Fibroblast of lung (primary cell): Measurements from ENCODE around the gene LACRT. TPM values are rescaled to one million over a fixed set of nuclear protein-coding genes. Genes with fewer than 3 reads are reported as not detected.

Experiments used
- DNase-seq, 2 donors: peaks; one replicate each; pipeline versions ENCODE4 v3.0.0 to v3.0.0-alpha.2; 2010; ENCODE audit warnings: low read depth in 2 of 2
- H2AFZ ChIP-seq: 2 replicates; pipeline ENCODE4 v1.5.1; 2012; ENCODE audit warnings: low read length, control low read depth, inconsistent platforms
- H3K27ac ChIP-seq: 2 replicates; pipeline ENCODE4 v1.5.1; 2011; ENCODE audit warnings: low read length, control low read depth; ENCODE audit not compliant: insufficient read depth
- H3K27me3 ChIP-seq: 2 replicates; pipeline ENCODE4 v1.5.1; 2011; ENCODE audit warnings: mild to moderate bottlenecking, low read length; ENCODE audit not compliant: control insufficient read depth, insufficient read depth
- H3K36me3 ChIP-seq: 2 replicates; pipeline ENCODE4 v1.5.1; 2011; ENCODE audit warnings: low read length; ENCODE audit not compliant: control insufficient read depth, insufficient read depth
- H3K4me1 ChIP-seq: 2 replicates; pipeline ENCODE4 v1.5.1; 2011; ENCODE audit warnings: low read length; ENCODE audit not compliant: control insufficient read depth, insufficient read depth; ENCODE audit errors: extremely low read depth
- H3K4me2 ChIP-seq: 2 replicates; pipeline ENCODE4 v1.5.1; 2011; ENCODE audit warnings: low read length, control low read depth; ENCODE audit not compliant: insufficient read depth; ENCODE audit errors: extremely low read depth
- H3K4me3 ChIP-seq, 4 experiments: fragments of 200-600 bp in 1 of 4; sonication (generic) in 1 of 4; replicated peaks in 1 of 4; 2 replicates each; pipeline ENCODE4 v1.5.1; 2011 to 2016; ENCODE audit warnings: low read length in 4 of 4, low read depth in 3 of 4, mild to moderate bottlenecking in 3 of 4, control low read depth in 2 of 4, inconsistent platforms in 1 of 4, mixed read lengths in 1 of 4; ENCODE audit not compliant: insufficient read depth in 1 of 4; ENCODE audit errors: control extremely low read depth in 1 of 4
- H3K79me2 ChIP-seq: 2 replicates; pipeline ENCODE4 v1.5.1; 2012; ENCODE audit warnings: mild to moderate bottlenecking, low read length, inconsistent platforms; ENCODE audit not compliant: control insufficient read depth, insufficient read depth
- H3K9ac ChIP-seq: 2 replicates; pipeline ENCODE4 v1.5.1; 2011; ENCODE audit warnings: mild to moderate bottlenecking, low read length, control low read depth; ENCODE audit not compliant: insufficient read depth
- H3K9me3 ChIP-seq: 2 replicates; pipeline ENCODE4 v1.5.1; 2012; ENCODE audit warnings: low read depth, low read length; ENCODE audit not compliant: control insufficient read depth, insufficient read depth
- H4K20me1 ChIP-seq: 2 replicates; pipeline ENCODE4 v1.5.1; 2011; ENCODE audit warnings: low read length; ENCODE audit not compliant: control insufficient read depth, insufficient read depth; ENCODE audit errors: extremely low read depth
- EZH2 ChIP-seq: IDR thresholded peaks from 2 replicates; pipeline ENCODE4 v1.5.1; 2012; ENCODE audit warnings: low read length, control low read depth, mild to moderate bottlenecking; ENCODE audit errors: missing control alignments
- polyA plus RNA-seq, 2 donors: library from polyadenylated mRNA; depleted of rRNA in 1 of 2; stranded (reverse) in 1 of 2; unstranded in 1 of 2; fragments of >200 nt; gene quantifications; 2 replicates each; pipeline ENCODE4 v1.2.1, GENCODE V29; 2011 to 2012; ENCODE audit warnings: missing spikeins in 1 of 2
- total RNA-seq: library from RNA; depleted of rRNA; stranded (reverse); fragments of >200 nt; gene quantifications from 2 replicates; pipeline ENCODE4 v1.2.1, GENCODE V29; 2014
- TF ChIP-seq, protein P1 (sequence below), 2 donors: IDR thresholded peaks in 1 of 2; conservative IDR thresholded peaks in 1 of 2; 1 replicate in 1 of 2; 2 replicates in 1 of 2; pipeline ENCODE4 v1.5.1; 2011 to 2012; ENCODE audit warnings: low read length in 2 of 2, control low read depth in 1 of 2, inconsistent platforms in 1 of 2, low read depth in 1 of 2, mild to moderate bottlenecking in 1 of 2

LACRT gene
- total and polyA plus RNA-seq, 2 donors (not counting 1 experiment from before 2014, with no cell fraction given) = not detected

DNA sequence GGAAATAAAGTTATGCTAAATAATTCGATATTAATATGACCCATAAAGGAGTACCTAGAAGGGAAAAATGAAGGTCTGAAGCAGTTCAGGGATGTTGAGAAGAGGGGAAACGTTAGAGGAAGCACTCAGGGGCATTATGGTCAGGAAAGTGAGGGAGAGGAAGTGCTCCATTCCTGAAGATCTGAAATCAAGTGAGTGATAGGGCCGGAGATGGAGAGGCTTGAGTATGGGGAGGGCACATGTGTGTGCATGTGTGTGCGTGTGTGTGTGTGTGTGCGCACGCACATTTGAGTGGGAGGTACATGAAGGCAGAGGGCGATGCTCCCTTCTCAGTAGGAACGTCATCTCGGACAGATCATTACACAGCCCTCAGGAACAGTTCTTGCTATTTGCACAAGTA, 18.3 kb upstream of the LACRT start:
- H3K4me3 ChIP-seq = no peak overlapping the region
- H4K20me1 ChIP-seq = no peaks in the 10 kb centered on the region
- no peaks in the 10 kb centered on the region for H3K36me3 ChIP-seq
- no peaks in the 10 kb centered on the region for H3K79me2 ChIP-seq
- TF ChIP-seq EZH2 = no peak
- TF ChIP-seq, protein P1, sequence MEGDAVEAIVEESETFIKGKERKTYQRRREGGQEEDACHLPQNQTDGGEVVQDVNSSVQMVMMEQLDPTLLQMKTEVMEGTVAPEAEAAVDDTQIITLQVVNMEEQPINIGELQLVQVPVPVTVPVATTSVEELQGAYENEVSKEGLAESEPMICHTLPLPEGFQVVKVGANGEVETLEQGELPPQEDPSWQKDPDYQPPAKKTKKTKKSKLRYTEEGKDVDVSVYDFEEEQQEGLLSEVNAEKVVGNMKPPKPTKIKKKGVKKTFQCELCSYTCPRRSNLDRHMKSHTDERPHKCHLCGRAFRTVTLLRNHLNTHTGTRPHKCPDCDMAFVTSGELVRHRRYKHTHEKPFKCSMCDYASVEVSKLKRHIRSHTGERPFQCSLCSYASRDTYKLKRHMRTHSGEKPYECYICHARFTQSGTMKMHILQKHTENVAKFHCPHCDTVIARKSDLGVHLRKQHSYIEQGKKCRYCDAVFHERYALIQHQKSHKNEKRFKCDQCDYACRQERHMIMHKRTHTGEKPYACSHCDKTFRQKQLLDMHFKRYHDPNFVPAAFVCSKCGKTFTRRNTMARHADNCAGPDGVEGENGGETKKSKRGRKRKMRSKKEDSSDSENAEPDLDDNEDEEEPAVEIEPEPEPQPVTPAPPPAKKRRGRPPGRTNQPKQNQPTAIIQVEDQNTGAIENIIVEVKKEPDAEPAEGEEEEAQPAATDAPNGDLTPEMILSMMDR (conservative IDR thresholded peaks at IDR 0.05 in 1 of 2, IDR thresholded peaks at IDR 0.05 in 1 of 2; ENCODE audit: low read depth in 1 of 2, low read length in 2 of 2) = no peak
- no peak overlapping the region for H3K4me2 ChIP-seq
- no peak overlapping the region for H2AFZ ChIP-seq
- H3K9ac ChIP-seq = no peak overlapping the region
- H3K27me3 ChIP-seq = no peaks in the 10 kb centered on the region
- H3K4me1 ChIP-seq = no peaks in the 10 kb centered on the region
- H3K27ac ChIP-seq = no peak overlapping the region
- no peak for DNase-seq
- H3K9me3 ChIP-seq = no peaks in the 10 kb centered on the region

DNA sequence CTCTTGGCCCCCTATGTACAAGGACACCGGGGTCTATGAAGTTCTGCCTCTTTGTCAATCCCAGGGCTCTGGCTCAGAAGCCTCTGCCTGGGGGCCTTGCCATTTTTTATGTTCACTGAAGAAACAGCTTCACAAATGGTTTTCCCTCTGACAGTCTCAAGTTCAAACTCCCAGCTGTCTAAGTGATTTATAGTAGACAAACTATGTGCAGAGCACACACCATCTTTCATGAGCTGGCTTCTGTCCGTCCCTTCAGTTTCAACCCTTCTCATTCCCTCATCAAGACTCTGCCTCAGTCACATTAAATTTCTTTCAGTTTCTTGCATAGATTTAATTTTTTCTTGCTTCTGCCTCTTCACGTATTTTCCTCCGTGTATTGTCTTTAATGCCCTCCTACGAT, 16.2 kb upstream of the LACRT start:
- H3K9me3 ChIP-seq = no peaks in the 10 kb centered on the region
- no peak overlapping the region for H3K4me3 ChIP-seq
- no peak overlapping the region for H2AFZ ChIP-seq
- H3K4me2 ChIP-seq = no peak overlapping the region
- no peaks in the 10 kb centered on the region for H3K36me3 ChIP-seq
- H3K79me2 ChIP-seq = no peaks in the 10 kb centered on the region
- no peaks in the 10 kb centered on the region for H3K4me1 ChIP-seq
- no peak overlapping the region for H3K9ac ChIP-seq
- H3K27me3 ChIP-seq = no peaks in the 10 kb centered on the region
- DNase-seq = no peak
- TF ChIP-seq, protein P1 (conservative IDR thresholded peaks at IDR 0.05 in 1 of 2, IDR thresholded peaks at IDR 0.05 in 1 of 2; ENCODE audit: low read depth in 1 of 2, low read length in 2 of 2) = no peak
- TF ChIP-seq EZH2 = no peak
- no peak overlapping the region for H3K27ac ChIP-seq
- H4K20me1 ChIP-seq = no peaks in the 10 kb centered on the region

DNA sequence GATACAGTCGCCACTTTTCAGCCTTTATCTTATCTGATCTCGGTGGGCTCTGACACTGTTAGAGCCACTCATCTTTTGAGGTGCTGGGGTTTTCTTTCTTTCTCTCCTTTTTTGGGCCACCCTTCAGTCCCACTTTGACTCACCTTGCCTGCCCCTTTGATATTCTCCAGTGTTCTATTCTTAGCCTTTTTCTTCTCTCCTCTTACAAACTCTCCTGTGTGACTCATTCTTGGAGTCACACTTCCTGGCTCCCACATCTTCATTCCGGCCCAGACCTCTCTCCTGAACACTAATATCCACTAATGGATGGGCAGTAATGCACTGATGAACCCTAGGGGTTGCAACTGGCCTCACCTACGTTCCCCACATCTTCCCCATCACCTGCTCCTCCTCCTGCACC, 15.7 kb upstream of the LACRT start:
- Histone ChIP-seq H3K27me3 (no peaks in the 10 kb centered on the region), H3K79me2 (no peaks in the 10 kb centered on the region), H3K27ac (no peak overlapping the region), H3K36me3 (no peaks in the 10 kb centered on the region), H2AFZ (no peak overlapping the region), H3K9ac (no peak overlapping the region), H3K9me3 (no peaks in the 10 kb centered on the region), H3K4me2 (no peak overlapping the region), H4K20me1 (no peaks in the 10 kb centered on the region), H3K4me1 (no peaks in the 10 kb centered on the region), H3K4me3 (no peak overlapping the region)
- peak in 1 of 2 donors; percentile 8 for DNase-seq
- no peak for TF ChIP-seq EZH2
- TF ChIP-seq, protein P1 (conservative IDR thresholded peaks at IDR 0.05 in 1 of 2, IDR thresholded peaks at IDR 0.05 in 1 of 2; ENCODE audit: low read depth in 1 of 2, low read length in 2 of 2) = no peak
